Stimulated activated CD4-positive, alpha-beta T cell treated with anti-CD3 and anti-CD28 coated beads, TNF-alpha, amount 100 ng/mL, for 1 hour (primary cell): ENCODE data around the gene SNTA1.
A peak's percentile ranks its signal among the peaks of the same experiment; 100 is the strongest.
"Not testable (repeated sequence)": the region's sequence is repeated elsewhere in the genome, so short reads cannot be mapped to it uniquely, and the experiment has no call there.

Experiments
- DNase-seq, 3 donors: peaks; one replicate each; pipeline ENCODE4 v3.0.0-alpha.2; 2020; ENCODE audit warnings: low read depth in 3 of 3, low spot score in 1 of 3

SNTA1 gene

GRCh38 chr20:33443512-33444239 is at the start of gene SNTA1:
SNTA1 (minus strand) TSS chr20:33443763; CDS start chr20:33443620, 143 bp downstream.
- peak; percentile 77 to 85 (median 79) for DNase-seq

- DNase-seq = no peak
Measured at GRCh38 chr20:33490934-33491656, 47.5 kb upstream of the SNTA1 start.

DNA sequence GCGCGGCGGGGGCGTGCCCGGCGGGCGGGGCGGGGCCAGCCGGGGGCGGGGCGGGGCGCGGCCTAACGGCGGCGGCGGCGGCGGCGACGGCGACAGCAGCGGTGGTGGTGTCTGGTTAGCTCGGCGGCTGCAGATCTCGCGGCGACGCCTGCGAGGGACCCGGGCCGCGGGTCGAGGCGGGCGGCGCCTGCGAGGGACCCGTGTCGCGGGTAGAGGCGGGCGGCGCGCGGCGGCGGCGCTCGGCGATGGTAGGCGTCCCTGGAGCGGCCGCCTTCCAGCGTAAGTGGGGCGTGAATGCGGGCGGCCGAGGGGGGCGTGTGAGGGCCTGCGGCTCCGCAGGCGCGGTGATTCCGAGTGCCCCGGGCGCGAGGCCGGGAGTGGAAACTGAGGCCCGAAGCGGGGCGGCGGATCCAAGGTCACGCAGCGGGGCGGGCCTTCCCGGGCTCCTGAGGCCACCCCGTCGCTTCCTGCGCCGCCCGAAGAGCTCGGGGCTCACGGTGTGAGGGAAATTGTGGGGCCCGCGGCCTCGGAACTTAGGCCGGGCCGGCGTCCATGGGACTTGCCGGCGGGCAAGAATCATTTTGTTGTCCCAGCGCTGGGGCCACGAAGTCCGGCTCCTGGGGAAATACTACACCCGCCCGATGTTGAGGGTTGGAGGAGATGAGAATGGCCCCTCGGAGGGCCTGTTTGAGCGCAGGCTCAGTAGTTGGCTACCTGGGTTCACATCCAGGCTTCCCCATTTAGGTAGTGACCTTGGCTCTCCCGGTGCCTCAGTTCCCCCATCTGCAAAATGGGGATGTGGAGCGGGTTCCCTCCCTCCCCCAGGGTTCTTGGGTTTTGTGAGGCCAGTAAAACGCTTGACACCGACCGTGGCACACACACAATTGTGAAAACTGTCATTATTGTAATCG is 46.7 kb upstream of the SNTA1 start, which contains the start of gene CBFA2T2:
TSS of gene CBFA2T2 (plus strand) at position 74 of the 911 bp plus-strand sequence. CDS start at position 246, 172 bp downstream.
- DNase-seq = peak in 1 of 3 donors; percentile 13

DNA sequence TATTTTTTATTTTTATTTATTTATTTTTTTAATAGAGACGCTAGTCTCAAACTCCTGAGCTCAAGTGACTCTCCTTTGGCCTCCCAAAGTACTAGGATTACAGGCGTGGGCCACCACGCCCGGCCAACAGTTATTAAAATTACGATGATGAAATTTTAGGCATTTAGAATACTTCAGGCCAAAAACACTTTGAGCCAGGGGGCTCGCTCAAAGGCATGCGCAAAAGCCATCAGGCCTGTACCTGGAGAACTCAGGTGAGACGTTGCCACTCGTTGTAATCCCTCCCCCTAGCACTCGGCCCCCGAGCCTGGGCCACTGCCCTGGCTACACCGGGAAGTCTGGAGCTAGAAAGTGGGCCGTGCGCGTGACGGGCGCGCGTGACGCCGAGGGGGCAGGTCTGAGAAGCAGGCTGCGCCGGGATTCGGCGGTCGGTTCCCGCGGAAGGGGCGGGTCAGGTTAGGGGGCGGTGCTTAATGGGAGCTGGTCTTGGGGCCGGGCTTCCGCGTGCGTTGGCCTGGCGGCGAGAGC is 46.0 kb upstream of the SNTA1 start:
- DNase-seq = peak; percentile 96 to 99 (median 97)

- not testable (repeated sequence) for DNase-seq
Measured at GRCh38 chr20:33488661-33489494, 45.3 kb upstream of the SNTA1 start.

DNA sequence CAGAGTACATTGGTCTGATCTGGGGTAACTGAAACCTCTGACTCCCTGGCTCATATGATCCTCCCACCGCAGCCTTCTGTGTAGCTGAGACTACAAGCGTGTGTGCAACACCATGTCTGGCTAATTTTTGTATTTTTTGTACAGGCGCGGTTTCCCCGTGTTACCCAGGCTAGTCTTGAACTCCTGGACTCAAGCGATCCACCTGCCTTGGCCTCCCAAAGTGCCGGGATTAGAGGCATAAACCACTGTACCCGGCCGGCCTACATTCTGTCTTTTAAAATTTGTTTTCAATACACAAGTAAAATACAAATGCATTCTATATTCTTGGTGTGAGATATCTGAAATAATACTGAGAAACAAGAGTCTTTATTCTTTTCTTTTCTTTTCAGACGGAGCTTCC is 44.6 kb upstream of the SNTA1 start:
- DNase-seq = no peak

GRCh38 chr20:33483186-33483585 is 39.6 kb upstream of the SNTA1 start:
- DNase-seq = not testable (repeated sequence)

DNA sequence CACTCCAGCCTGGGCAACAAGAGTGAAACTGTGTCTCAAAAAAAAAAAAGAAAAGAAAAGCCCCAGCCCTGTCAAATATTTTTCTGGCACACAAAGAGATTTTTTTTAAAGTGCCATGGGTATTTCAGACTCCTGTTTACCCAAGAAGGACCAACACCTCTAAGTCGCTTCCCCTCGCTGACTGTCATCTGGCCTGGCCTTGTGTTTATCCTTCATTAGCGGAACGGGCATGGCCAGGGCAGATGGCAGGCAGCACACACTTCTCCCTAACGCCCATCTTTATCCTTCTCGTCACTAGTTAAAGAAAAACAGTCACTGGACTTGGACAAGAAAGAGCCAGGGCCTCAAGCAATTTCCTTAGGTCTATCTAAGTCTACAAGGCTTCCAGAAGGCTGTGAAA is 39.0 kb upstream of the SNTA1 start:
- DNase-seq = no peak

- DNase-seq = no peak
Measured at GRCh38 chr20:33481431-33481941, 37.9 kb upstream of the SNTA1 start.

GRCh38 chr20:33480048-33480447 is 36.5 kb upstream of the SNTA1 start:
- no peak for DNase-seq

DNA sequence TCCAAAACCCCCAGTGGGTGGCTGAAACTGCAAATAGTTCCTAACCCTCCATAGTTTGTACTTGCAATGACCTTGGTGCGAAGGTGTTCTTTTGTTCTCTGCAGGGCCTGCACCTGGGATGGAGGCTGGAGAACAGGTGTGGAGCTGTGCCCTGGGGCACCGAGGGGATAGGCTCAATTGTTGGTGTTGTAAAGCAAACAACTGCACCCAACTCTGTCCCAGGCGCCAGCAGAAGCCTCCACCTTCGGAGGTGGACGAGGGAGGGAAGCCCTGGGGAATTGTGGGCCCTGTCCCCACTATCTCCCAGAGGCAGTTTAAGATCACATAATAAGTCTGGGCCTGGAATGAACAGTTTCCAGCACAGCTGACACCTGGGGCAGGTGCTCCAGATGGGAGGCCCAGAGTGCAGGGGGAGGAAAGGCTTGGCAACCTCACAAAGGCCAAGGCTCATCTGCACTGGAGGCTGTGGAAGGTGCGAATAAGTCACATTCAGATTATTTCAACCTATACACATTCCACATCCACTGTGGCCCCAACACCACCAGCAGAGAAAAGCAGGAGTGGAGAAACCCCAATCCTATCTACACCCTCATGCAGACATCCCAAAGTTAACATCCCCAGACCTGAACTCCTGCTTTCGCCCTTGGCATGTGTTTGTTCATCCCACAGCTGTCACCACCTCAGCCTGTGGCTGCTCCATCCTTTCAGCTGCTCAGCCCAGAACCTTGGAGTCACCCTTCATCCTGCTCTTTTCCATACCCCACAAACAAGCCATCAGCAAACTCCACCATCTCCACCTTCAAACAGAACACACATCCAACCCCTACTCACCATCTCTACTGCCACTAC is 34.0 kb upstream of the SNTA1 start:
- DNase-seq = no peak

- no peak for DNase-seq
Measured at GRCh38 chr20:33475381-33476152, 32.0 kb upstream of the SNTA1 start.

GRCh38 chr20:33474963-33475362 is 31.4 kb upstream of the SNTA1 start:
- no peak for DNase-seq

- DNase-seq = no peak
Measured at GRCh38 chr20:33474097-33474873, 30.7 kb upstream of the SNTA1 start.

GRCh38 chr20:33472868-33473435 is 29.4 kb upstream of the SNTA1 start:
- no peak for DNase-seq

GRCh38 chr20:33470866-33471265 is 27.3 kb upstream of the SNTA1 start:
- DNase-seq = no peak

DNA sequence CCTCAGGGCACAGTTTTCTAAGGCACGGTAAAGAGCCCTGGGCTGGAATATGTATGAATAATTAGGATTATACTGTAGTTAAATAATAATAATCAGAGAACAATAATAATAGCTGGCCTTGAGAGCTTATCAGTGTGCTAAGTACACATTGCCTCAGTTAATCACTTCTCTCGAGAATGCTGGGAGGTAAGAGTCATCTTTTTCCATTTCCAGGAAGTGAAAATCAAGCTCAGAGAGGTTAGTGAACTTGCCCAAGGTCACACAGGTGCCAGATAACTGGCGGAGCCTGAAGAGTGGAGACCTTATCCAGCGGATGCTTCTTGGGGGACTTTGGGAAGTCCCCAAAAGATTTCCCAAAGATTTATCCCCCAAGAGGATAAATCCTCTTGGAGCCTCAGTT is 26.9 kb upstream of the SNTA1 start:
- DNase-seq = no peak
